ENCODE data around the gene ZNF662. TPM values are rescaled to one million over a fixed set of nuclear protein-coding genes. Genes with fewer than 3 reads are reported as not detected.

ZNF662 gene
- total RNA-seq, 1 experiment from 2014 or later, result not detected

- no peak for DNase-seq
- Histone ChIP-seq H4K20me1 (ENCODE audit: control insufficient read depth, insufficient read depth, insufficient read length) (no peaks in the 10 kb centered on the region), H3K79me2 (ENCODE audit: insufficient read depth, low read length) (no peaks in the 10 kb centered on the region), H3K23ac (ENCODE audit: insufficient read length, low read depth, low read length) (no peak overlapping the region), H3K27me3 (ENCODE audit: insufficient read depth, low read length) (no peaks in the 10 kb centered on the region; the same call in 1 of the 2 replicates), H3K56ac (ENCODE audit: insufficient read length, low read depth, low read length) (no peak overlapping the region), H3K79me1 (ENCODE audit: insufficient read depth, low read depth, low read length, poor library complexity, severe bottlenecking) (no peaks in the 10 kb centered on the region), H4K8ac (replicated peaks; ENCODE audit: insufficient read length, low read depth, low read length) (no peak overlapping the region), H3T11ph (ENCODE audit: low read length) (no peak overlapping the region), H3K9ac (ENCODE audit: extremely low read depth, insufficient read length, low read length) (no peak overlapping the region), H4K91ac (ENCODE audit: insufficient read length, low read depth, low read length) (no peak overlapping the region), H2BK20ac (ENCODE audit: low read depth, low read length, poor library complexity, severe bottlenecking) (no peak overlapping the region), H2BK15ac (ENCODE audit: low read depth, low read length) (no peak overlapping the region), H2BK5ac (ENCODE audit: insufficient read length, low read length) (no peak overlapping the region), H3K27ac (ENCODE audit: insufficient read length, low read depth, low read length) (no peak overlapping the region), H3K4me2 (ENCODE audit: insufficient read depth, insufficient read length, low read length) (no peak overlapping the region), H2AFZ (ENCODE audit: low read length) (no peak overlapping the region), H3K23me2 (ENCODE audit: insufficient read length, low read depth, low read length, poor library complexity, severe bottlenecking) (no peaks in the 10 kb centered on the region), H2BK120ac (ENCODE audit: low read depth, low read length, poor library complexity, severe bottlenecking) (no peak overlapping the region), H3K4me1 (ENCODE audit: insufficient read depth, low read length) (no peaks in the 10 kb centered on the region), H3K18ac (ENCODE audit: insufficient read length, low read depth, low read length) (no peak overlapping the region), H4K5ac (ENCODE audit: insufficient read length, low read depth, low read length) (no peak overlapping the region), H3K14ac (ENCODE audit: insufficient read depth, low read length) (no peak overlapping the region), H2BK12ac (ENCODE audit: insufficient read length, low read depth, low read length) (no peak overlapping the region), H3K9me3 (ENCODE audit: control insufficient read depth, low read depth, low read length) (peaks cover 26% of the 10 kb centered on the region), H3K4ac (ENCODE audit: low read depth, low read length) (no peak overlapping the region), H2AK5ac (ENCODE audit: insufficient read length, low read length) (no peak overlapping the region)
- Mint-ChIP-seq H3K4me1 (peaks cover 3 to 5% of the 10 kb centered on the region in 2 experiments), H3K4me3 (no peak overlapping the region), H3K36me3 (ENCODE audit: insufficient read depth in 1 of 3, low read depth in 3 of 3) (peaks cover 31 to 51% (median 40%) of the 10 kb centered on the region in 3 experiments), H3K27ac (no peak overlapping the region), H3K9me3 (peaks cover 50 to 54% of the 10 kb centered on the region in 2 experiments), H3K27me3 (ENCODE audit: low read depth) (peaks cover 7% of the 10 kb centered on the region; the same call in 1 of the 2 replicates)
- TF ChIP-seq CTCF (conservative IDR thresholded peaks at IDR 0.05), result no peak
- WGBS (ENCODE audit: extremely low coverage, insufficient read length, low lambda C conversion rate), result no CpG with 5 or more reads among the region's 2 CpGs
Observed at GRCh38 chr3:42911551-42911950, 5.6 kb downstream of the ZNF662 start.

All from H9 (cell line).